ENCODE measurements around the gene RNF113B. TPM values are rescaled to one million over a fixed set of nuclear protein-coding genes. Genes with fewer than 3 reads are reported as not detected.

The RNF113B gene
- total RNA-seq, 1 donor from 2014 or later = not detected

Other genes starting within 250 kb of the RNF113B start
- gene IPO5, start 223.6 kb downstream of the RNF113B start, total RNA-seq = 243 and 245 TPM in 2 replicates
- 0.28 and 0.37 TPM in 2 replicates for gene FARP1, start 34.2 kb downstream of the RNF113B start, total RNA-seq